HG02970 (cell line): ENCODE results near the gene RPL37A.

Source experiments
- ATAC-seq: cut with Tn5 transposase; IDR thresholded peaks from one replicate; pipeline ENCODE4 v1.9.1; 2021; ENCODE audit warnings: mild to moderate bottlenecking, moderate library complexity, moderate number of reproducible peaks; ENCODE audit not compliant: unreplicated experiment, low FRiP score

RPL37A gene

GRCh38 chr2:216486271-216486670 is 12.4 kb upstream of the RPL37A start:
- no peak for ATAC-seq

- ATAC-seq: no peak
These were observed 11.9 kb upstream of the RPL37A start for GRCh38 chr2:216486708-216487107.

- ATAC-seq: no peak
These were observed 8.6 kb upstream of the RPL37A start for GRCh38 chr2:216490061-216490460.

GRCh38 chr2:216491793-216492596 is 6.6 kb upstream of the RPL37A start:
- no peak for ATAC-seq

- ATAC-seq: no peak
These were observed 5.9 kb upstream of the RPL37A start for GRCh38 chr2:216492597-216493333.

GRCh38 chr2:216493334-216493685 is 5.3 kb upstream of the RPL37A start:
- no peak for ATAC-seq

- no peak for ATAC-seq
These were observed 3.0 kb upstream of the RPL37A start for GRCh38 chr2:216495656-216496055.

GRCh38 chr2:216497382-216498069 is 1.1 kb upstream of the RPL37A start:
- ATAC-seq: no peak

- no peak for ATAC-seq
These were observed 620 bp upstream of the RPL37A start for GRCh38 chr2:216498070-216498378.

- ATAC-seq: no peak
These were observed 1.1 kb downstream of the RPL37A start for GRCh38 chr2:216499641-216500218.

- ATAC-seq: no peak
These were observed 1.9 kb downstream of the RPL37A start for GRCh38 chr2:216500572-216500971.

- no peak for ATAC-seq
These were observed 3.2 kb downstream of the RPL37A start for GRCh38 chr2:216501854-216502253.

GRCh38 chr2:216502381-216503158 is 3.9 kb downstream of the RPL37A start:
- no peak for ATAC-seq

GRCh38 chr2:216503159-216503629 is 4.5 kb downstream of the RPL37A start:
- no peak for ATAC-seq

GRCh38 chr2:216503697-216504375 is 5.2 kb downstream of the RPL37A start:
- ATAC-seq: no peak

GRCh38 chr2:216504376-216504762 is 5.7 kb downstream of the RPL37A start:
- ATAC-seq: no peak

GRCh38 chr2:216505133-216506106 is 6.8 kb downstream of the RPL37A start:
- ATAC-seq: no peak
